H1 (cell line): ENCODE data around the gene CARD11.

Experiments used
- BCL11A ChIP-seq, 2 experiments: IDR thresholded peaks; one replicate each; pipeline ENCODE4 v1.6.1; 2011; ENCODE audit warnings: low read depth in 2 of 2, low read length in 2 of 2, mild to moderate bottlenecking in 2 of 2
- PHF8 ChIP-seq: fragments of 200-600 bp; sonication (generic); conservative IDR thresholded peaks from 2 replicates; pipeline ENCODE4 v1.7.1; 2012; ENCODE audit warnings: low read depth, mild to moderate bottlenecking, inconsistent platforms, low read length, moderate library complexity
- YY1 ChIP-seq: IDR thresholded peaks from 2 replicates; pipeline ENCODE4 v1.6.1; 2011; ENCODE audit warnings: low read depth, mild to moderate bottlenecking, low read length

DNA sequence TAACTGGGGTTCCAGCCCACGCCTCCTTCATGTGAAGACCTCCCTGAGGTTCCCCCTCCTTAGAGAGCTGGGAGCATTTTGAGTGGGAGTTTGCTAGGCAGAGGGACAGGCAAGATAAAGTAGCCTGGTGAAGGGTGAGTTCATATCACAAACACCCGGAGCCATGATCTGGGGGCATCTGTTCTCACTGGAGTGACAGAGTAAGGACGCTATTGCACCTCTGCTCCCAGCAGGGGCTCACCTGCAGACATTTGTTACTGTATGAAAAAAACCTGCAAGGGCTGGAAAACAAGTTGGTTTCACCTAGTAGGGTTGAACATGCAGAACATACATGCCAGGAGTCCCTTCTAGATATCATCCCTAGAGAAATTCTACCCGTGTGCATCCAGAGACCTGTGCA, 88.4 kb downstream of the CARD11 start:
- TF ChIP-seq BCL11A (IDR thresholded peaks at IDR 0.05; ENCODE audit: low read depth in 2 of 2, low read length in 2 of 2): no peak
- no peak for TF ChIP-seq PHF8
- TF ChIP-seq YY1: no peak
